ENCODE measurements around the gene PIP5K1C.

DNA sequence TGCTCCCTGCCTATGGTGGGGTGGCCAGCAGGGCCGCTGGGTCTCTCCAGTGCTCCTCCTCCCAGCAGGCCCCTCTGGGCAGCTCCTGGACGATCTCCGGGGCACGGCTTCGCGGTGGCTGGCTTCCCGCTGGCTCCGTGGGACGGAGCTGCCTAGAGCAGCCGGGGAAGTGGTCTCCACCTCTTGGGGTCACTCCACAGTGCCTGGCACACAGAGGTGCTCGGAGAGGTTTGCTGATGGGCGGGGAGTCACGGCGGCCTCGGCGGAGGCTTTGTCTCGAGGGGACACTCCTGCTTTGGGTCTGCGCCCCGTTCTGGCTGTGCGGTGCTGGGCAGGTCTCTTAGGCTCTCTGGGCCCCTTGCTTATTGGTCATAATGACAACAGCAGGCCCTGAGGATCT lies 63.8 kb downstream of the PIP5K1C start:
- TF ChIP-seq SIX5 (IDR thresholded peaks at IDR 0.05; ENCODE audit: low read depth, low read length, severe bottlenecking) (no peak), EP300 (IDR thresholded peaks at IDR 0.05; ENCODE audit: borderline replicate concordance in 1 of 2, control insufficient read depth in 1 of 2, low read depth in 2 of 2, low read length in 2 of 2) (no peak), CBFB (IDR thresholded peaks at IDR 0.05; ENCODE audit: low read depth) (no peak), SIN3A (IDR thresholded peaks at IDR 0.05; ENCODE audit: low read depth, low read length) (no peak), FOXM1 (IDR thresholded peaks at IDR 0.05; ENCODE audit: low read depth, low read length) (no peak), HCFC1 (IDR thresholded peaks at IDR 0.05; ENCODE audit: low read length) (no peak), CHD2 (IDR thresholded peaks at IDR 0.05; ENCODE audit: borderline replicate concordance, low read depth, low read length) (no peak), RBBP5 (conservative IDR thresholded peaks at IDR 0.05) (no peak)
- TF ChIP-seq, protein P1, sequence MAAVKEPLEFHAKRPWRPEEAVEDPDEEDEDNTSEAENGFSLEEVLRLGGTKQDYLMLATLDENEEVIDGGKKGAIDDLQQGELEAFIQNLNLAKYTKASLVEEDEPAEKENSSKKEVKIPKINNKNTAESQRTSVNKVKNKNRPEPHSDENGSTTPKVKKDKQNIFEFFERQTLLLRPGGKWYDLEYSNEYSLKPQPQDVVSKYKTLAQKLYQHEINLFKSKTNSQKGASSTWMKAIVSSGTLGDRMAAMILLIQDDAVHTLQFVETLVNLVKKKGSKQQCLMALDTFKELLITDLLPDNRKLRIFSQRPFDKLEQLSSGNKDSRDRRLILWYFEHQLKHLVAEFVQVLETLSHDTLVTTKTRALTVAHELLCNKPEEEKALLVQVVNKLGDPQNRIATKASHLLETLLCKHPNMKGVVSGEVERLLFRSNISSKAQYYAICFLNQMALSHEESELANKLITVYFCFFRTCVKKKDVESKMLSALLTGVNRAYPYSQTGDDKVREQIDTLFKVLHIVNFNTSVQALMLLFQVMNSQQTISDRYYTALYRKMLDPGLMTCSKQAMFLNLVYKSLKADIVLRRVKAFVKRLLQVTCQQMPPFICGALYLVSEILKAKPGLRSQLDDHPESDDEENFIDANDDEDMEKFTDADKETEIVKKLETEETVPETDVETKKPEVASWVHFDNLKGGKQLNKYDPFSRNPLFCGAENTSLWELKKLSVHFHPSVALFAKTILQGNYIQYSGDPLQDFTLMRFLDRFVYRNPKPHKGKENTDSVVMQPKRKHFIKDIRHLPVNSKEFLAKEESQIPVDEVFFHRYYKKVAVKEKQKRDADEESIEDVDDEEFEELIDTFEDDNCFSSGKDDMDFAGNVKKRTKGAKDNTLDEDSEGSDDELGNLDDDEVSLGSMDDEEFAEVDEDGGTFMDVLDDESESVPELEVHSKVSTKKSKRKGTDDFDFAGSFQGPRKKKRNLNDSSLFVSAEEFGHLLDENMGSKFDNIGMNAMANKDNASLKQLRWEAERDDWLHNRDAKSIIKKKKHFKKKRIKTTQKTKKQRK (IDR thresholded peaks at IDR 0.05; ENCODE audit: low read depth, low read length) = no peak
- TF ChIP-seq, protein P2, sequence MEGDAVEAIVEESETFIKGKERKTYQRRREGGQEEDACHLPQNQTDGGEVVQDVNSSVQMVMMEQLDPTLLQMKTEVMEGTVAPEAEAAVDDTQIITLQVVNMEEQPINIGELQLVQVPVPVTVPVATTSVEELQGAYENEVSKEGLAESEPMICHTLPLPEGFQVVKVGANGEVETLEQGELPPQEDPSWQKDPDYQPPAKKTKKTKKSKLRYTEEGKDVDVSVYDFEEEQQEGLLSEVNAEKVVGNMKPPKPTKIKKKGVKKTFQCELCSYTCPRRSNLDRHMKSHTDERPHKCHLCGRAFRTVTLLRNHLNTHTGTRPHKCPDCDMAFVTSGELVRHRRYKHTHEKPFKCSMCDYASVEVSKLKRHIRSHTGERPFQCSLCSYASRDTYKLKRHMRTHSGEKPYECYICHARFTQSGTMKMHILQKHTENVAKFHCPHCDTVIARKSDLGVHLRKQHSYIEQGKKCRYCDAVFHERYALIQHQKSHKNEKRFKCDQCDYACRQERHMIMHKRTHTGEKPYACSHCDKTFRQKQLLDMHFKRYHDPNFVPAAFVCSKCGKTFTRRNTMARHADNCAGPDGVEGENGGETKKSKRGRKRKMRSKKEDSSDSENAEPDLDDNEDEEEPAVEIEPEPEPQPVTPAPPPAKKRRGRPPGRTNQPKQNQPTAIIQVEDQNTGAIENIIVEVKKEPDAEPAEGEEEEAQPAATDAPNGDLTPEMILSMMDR (IDR thresholded peaks at IDR 0.05 in 2 of 3, conservative IDR thresholded peaks at IDR 0.05 in 1 of 3; ENCODE audit: control insufficient read depth in 2 of 3, extremely low read depth in 1 of 3, insufficient read depth in 1 of 3, low read depth in 3 of 3, low read length in 3 of 3) = no peak
